SK-N-SH (cell line): ENCODE results near the gene CEP55. TPM values are rescaled to one million over a fixed set of nuclear protein-coding genes. Genes with fewer than 3 reads are reported as not detected.

ENCODE experiments used
- CTCF ChIA-PET: fragments of 300-600, 350-600 bp; formaldehyde crosslinking; extraction: SDS; loops from one replicate; lab custom pipeline; 2021; lab: Yijun Ruan, JAX
- POLR2A ChIA-PET: fragments of 350-600 bp; sonication (Branson Sonifier 250); formaldehyde crosslinking; extraction: SDS; loops from one replicate; lab custom pipeline; 2020; ENCODE audit warnings: antibody characterized with exemption, inconsistent platforms; lab: Yijun Ruan, JAX
- DNase-seq: peaks from one replicate; pipeline ENCODE4 v3.0.0; 2012
- H2AFZ ChIP-seq: fragments of 200-600 bp; sonication (generic); 2 replicates; pipeline ENCODE4 v1.8.1; 2016; ENCODE audit warnings: antibody characterized with exemption, mild to moderate bottlenecking, low read depth
- H3F3A ChIP-seq: fragments of 200-600 bp; sonication (generic); replicated peaks from 2 replicates; pipeline ENCODE3; 2016; ENCODE audit warnings: antibody characterized with exemption, mild to moderate bottlenecking; ENCODE audit not compliant: insufficient read depth
- H3K27ac ChIP-seq, 2 experiments: fragments of 200-500 bp in 1 of 2; fragments of 200-600 bp in 1 of 2; sonication (Bioruptor generic) in 1 of 2; sonication (generic), shearing (Covaris generic) in 1 of 2; 2 replicates each; pipeline versions ENCODE4 v1.5.1 to v1.6.1; 2014 to 2016; ENCODE audit warnings: low read depth in 2 of 2, inconsistent platforms in 1 of 2, low read length in 1 of 2, mild to moderate bottlenecking in 1 of 2, mixed read lengths in 1 of 2
- H3K27me3 ChIP-seq: fragments of 200-600 bp; sonication (generic), shearing (Covaris generic); 2 replicates; pipeline ENCODE4 v1.6.1; 2016; ENCODE audit warnings: mixed run types; ENCODE audit not compliant: insufficient read depth
- H3K36me3 ChIP-seq, 2 experiments: fragments of 200-500 bp in 1 of 2; fragments of 200-600 bp in 1 of 2; sonication (Bioruptor generic) in 1 of 2; sonication (generic) in 1 of 2; replicated peaks in 1 of 2; 2 replicates each; pipeline versions ENCODE3 to v1.5.1; 2014 to 2016; ENCODE audit warnings: low read length in 1 of 2, mild to moderate bottlenecking in 1 of 2; ENCODE audit not compliant: insufficient read depth in 2 of 2, control insufficient read depth in 1 of 2
- H3K4me1 ChIP-seq, 2 experiments: fragments of 200-500 bp in 1 of 2; fragments of 200-600 bp in 1 of 2; sonication (Bioruptor generic) in 1 of 2; sonication (generic), shearing (Covaris generic) in 1 of 2; 2 replicates each; pipeline versions ENCODE4 v1.5.1 to v1.6.1; 2014 to 2016; ENCODE audit warnings: low read depth in 1 of 2, low read length in 1 of 2, mixed run types in 1 of 2; ENCODE audit not compliant: insufficient read depth in 2 of 2, control insufficient read depth in 1 of 2
- H3K4me2 ChIP-seq: fragments of 200-600 bp; sonication (generic), shearing (Covaris generic); 2 replicates; pipeline ENCODE4 v1.6.1; 2017; ENCODE audit warnings: mixed run types
- H3K4me3 ChIP-seq, 2 experiments: fragments of 200-500 bp in 1 of 2; fragments of 200-600 bp in 1 of 2; sonication (Bioruptor generic) in 1 of 2; sonication (generic), shearing (Covaris generic) in 1 of 2; 2 replicates each; pipeline versions ENCODE4 v1.5.1 to v1.8.1; 2014 to 2016; ENCODE audit warnings: low read depth in 2 of 2, inconsistent platforms in 1 of 2, low read length in 1 of 2, mild to moderate bottlenecking in 1 of 2, mixed read lengths in 1 of 2, moderate library complexity in 1 of 2
- H3K79me2 ChIP-seq: fragments of 200-600 bp; sonication (generic); 2 replicates; pipeline ENCODE4 v1.8.1; 2017; ENCODE audit warnings: mild to moderate bottlenecking; ENCODE audit not compliant: insufficient read depth
- H3K9ac ChIP-seq: fragments of 200-600 bp; sonication (generic); 2 replicates; pipeline ENCODE4 v1.6.1; 2017; ENCODE audit warnings: mixed run types
- H3K9me2 ChIP-seq: fragments of 200-600 bp; sonication (generic); 2 replicates; pipeline ENCODE4 v1.6.1; 2017; ENCODE audit warnings: mixed run types
- H3K9me3 ChIP-seq: fragments of 200-600 bp; sonication (generic); 2 replicates; pipeline ENCODE4 v1.6.1; 2017; ENCODE audit warnings: mixed run types, mild to moderate bottlenecking, moderate library complexity
- H4K20me1 ChIP-seq: fragments of 200-600 bp; sonication (generic); 2 replicates; pipeline ENCODE4 v1.6.1; 2017; ENCODE audit warnings: mild to moderate bottlenecking, mixed run types; ENCODE audit not compliant: insufficient read depth
- CHD2 ChIP-seq: fragments of 150-350 bp; IDR thresholded peaks from 2 replicates; pipeline ENCODE4 v1.6.1; 2018; ENCODE audit warnings: low read length; ENCODE audit not compliant: partially characterized antibody
- ELF1 ChIP-seq: IDR thresholded peaks from 2 replicates; pipeline ENCODE4 v1.4.0; 2012
- EP300 ChIP-seq, 2 experiments: IDR thresholded peaks; 2 replicates each; pipeline versions ENCODE4 v1.4.0 to v1.6.1; 2012; ENCODE audit warnings: borderline replicate concordance in 1 of 2, low read depth in 1 of 2, low read length in 1 of 2
- EZH2phosphoT487 ChIP-seq: fragments of 200-600 bp; sonication (generic); IDR thresholded peaks from 2 replicates; pipeline ENCODE4 v1.6.1; 2017; ENCODE audit warnings: low read depth, mixed run types, mild to moderate bottlenecking, antibody characterized with exemption, moderate library complexity, borderline replicate concordance
- FOSL2 ChIP-seq: IDR thresholded peaks from 2 replicates; pipeline ENCODE4 v1.4.0; 2012; ENCODE audit warnings: low read depth, mild to moderate bottlenecking, moderate library complexity, borderline replicate concordance
- FOXJ3 ChIP-seq: sonication (generic); formaldehyde crosslinking; IDR thresholded peaks from 2 replicates; pipeline ENCODE4 v1.5.1; 2020; ENCODE audit warnings: mild to moderate bottlenecking, missing genetic modification reagents
- MEF2A ChIP-seq: IDR thresholded peaks from 2 replicates; pipeline ENCODE4 v1.4.0; 2012; ENCODE audit warnings: low read depth, borderline replicate concordance
- MXI1 ChIP-seq: IDR thresholded peaks from 2 replicates; pipeline ENCODE4 v1.6.1; 2012; ENCODE audit warnings: mild to moderate bottlenecking, low read depth, low read length, improper control_type of control experiment
- NFIC ChIP-seq: IDR thresholded peaks from 2 replicates; pipeline ENCODE4 v1.4.0; 2012; ENCODE audit warnings: borderline replicate concordance
- POLR2AphosphoS5 ChIP-seq: IDR thresholded peaks from 2 replicates; pipeline ENCODE4 v1.6.1; 2012; ENCODE audit warnings: low read depth, low read length
- RCOR1 ChIP-seq: fragments of 150-350 bp; IDR thresholded peaks from 2 replicates; pipeline ENCODE4 v1.6.1; 2017; ENCODE audit warnings: antibody characterized with exemption, low read length
- RXRA ChIP-seq: IDR thresholded peaks from 2 replicates; pipeline ENCODE4 v1.4.0; 2012; ENCODE audit warnings: low read depth, mild to moderate bottlenecking, borderline replicate concordance
- SIN3A ChIP-seq: IDR thresholded peaks from 2 replicates; pipeline ENCODE4 v1.6.1; 2012; ENCODE audit warnings: low read depth, mild to moderate bottlenecking, low read length, moderate library complexity, borderline replicate concordance
- TAF1 ChIP-seq: IDR thresholded peaks from 2 replicates; pipeline ENCODE4 v1.6.1; 2012; ENCODE audit warnings: low read depth, mild to moderate bottlenecking, low read length, moderate library complexity, borderline replicate concordance
- TCF12 ChIP-seq: IDR thresholded peaks from 2 replicates; pipeline ENCODE4 v1.4.0; 2012
- YY1 ChIP-seq: IDR thresholded peaks from 2 replicates; pipeline ENCODE4 v1.4.0; 2012; ENCODE audit warnings: low read depth, mild to moderate bottlenecking
- WGBS: methylation state at CpG from one replicate; pipeline ENCODE4 v1.1.6; 2017; ENCODE audit warnings: low lambda C conversion rate; 5-methylcytosine and 5-hydroxymethylcytosine counted together
- polyA plus RNA-seq, 3 experiments: library from polyadenylated mRNA; depleted of rRNA; stranded (reverse); fragments of >200 nt; gene quantifications; 2 replicates each; pipeline ENCODE4 v1.2.3, GENCODE V29; 2012
- TF ChIP-seq, protein P1 (sequence below): fragments of 200-600 bp; sonication (generic); IDR thresholded peaks from 2 replicates; pipeline ENCODE4 v1.6.1; 2017; ENCODE audit warnings: antibody characterized with exemption, mild to moderate bottlenecking, moderate library complexity
- TF ChIP-seq, protein P2 (sequence below): IDR thresholded peaks from 2 replicates; pipeline ENCODE4 v1.4.0; 2012; ENCODE audit warnings: low read depth
- TF ChIP-seq, protein P3 (sequence below): fragments of 150-350 bp; IDR thresholded peaks from 2 replicates; pipeline ENCODE4 v1.6.1; 2016; ENCODE audit warnings: mild to moderate bottlenecking, low read depth, low read length
- TF ChIP-seq, protein P4 (sequence below): IDR thresholded peaks from 2 replicates; pipeline ENCODE4 v1.6.1; 2012; ENCODE audit warnings: mild to moderate bottlenecking, low read depth, low read length, moderate library complexity

The CEP55 gene
- polyA plus RNA-seq, 1 of the 3 experiments (the other 2 are of a cell fraction): 9.8 TPM

DNA sequence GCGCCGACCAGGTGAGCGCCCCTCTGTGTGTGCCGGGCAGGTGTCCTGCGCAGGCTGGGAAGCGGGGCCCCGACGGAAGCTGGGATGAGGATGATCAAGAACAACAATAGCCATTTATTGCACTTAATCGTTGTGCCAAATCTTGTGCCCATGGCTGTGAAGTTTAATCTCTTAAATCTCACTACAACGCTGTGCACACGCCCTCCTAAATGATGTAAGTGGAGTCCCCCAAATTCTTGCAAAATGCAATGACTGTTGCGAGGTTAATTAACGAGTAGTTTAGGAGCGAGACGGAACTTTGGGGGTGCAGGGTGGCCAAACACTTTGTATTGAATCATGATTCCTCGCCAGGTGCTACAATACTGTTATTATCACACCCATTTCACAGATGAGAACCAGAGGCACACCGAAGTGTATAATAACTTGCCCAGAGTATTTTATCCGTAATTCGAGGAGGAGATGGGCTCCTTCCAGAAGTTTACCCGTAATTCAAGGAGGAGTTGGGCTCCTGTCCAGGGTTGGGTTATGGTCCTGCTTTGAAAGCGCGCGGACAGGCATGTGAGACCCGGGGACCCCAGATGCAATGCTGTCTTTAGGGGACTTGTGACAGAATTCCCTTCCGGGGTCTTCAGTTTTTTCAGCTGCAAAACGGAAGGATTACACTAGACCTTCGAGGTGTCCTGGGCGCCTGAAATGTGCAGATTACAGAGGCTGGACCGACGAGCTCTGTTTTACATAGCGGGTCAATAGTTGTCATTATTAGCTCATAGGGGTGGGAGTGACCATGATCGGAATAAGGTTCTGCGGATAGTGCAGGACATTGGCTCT is 71.1 kb downstream of the CEP55 start:
- Histone ChIP-seq H3K36me3 (no peaks in the 10 kb centered on the region), H3K27ac (no peak overlapping the region), H3K9ac (no peak overlapping the region), H3F3A (no peaks in the 10 kb centered on the region)
- 26% methylated on average over 23 of the region's 33 CpGs for WGBS
- TF ChIP-seq RCOR1 (no peak), NFIC (no peak), POLR2AphosphoS5 (no peak), EZH2phosphoT487 (no peak), ELF1 (no peak), SIN3A (no peak), YY1 (no peak), FOXJ3 (CRISPR knock-in tag) (no peak), FOSL2 (no peak), EP300 (IDR thresholded peaks at IDR 0.05; ENCODE audit: borderline replicate concordance in 1 of 2, low read depth in 1 of 2, low read length in 1 of 2) (no peak), TCF12 (no peak), MEF2A (no peak), CHD2 (no peak), TAF1 (no peak), RXRA (no peak), MXI1 (no peak)
- TF ChIP-seq, protein P1, sequence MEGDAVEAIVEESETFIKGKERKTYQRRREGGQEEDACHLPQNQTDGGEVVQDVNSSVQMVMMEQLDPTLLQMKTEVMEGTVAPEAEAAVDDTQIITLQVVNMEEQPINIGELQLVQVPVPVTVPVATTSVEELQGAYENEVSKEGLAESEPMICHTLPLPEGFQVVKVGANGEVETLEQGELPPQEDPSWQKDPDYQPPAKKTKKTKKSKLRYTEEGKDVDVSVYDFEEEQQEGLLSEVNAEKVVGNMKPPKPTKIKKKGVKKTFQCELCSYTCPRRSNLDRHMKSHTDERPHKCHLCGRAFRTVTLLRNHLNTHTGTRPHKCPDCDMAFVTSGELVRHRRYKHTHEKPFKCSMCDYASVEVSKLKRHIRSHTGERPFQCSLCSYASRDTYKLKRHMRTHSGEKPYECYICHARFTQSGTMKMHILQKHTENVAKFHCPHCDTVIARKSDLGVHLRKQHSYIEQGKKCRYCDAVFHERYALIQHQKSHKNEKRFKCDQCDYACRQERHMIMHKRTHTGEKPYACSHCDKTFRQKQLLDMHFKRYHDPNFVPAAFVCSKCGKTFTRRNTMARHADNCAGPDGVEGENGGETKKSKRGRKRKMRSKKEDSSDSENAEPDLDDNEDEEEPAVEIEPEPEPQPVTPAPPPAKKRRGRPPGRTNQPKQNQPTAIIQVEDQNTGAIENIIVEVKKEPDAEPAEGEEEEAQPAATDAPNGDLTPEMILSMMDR: no peak
- TF ChIP-seq, protein P2, sequence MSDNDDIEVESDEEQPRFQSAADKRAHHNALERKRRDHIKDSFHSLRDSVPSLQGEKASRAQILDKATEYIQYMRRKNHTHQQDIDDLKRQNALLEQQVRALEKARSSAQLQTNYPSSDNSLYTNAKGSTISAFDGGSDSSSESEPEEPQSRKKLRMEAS: no peak
- TF ChIP-seq, protein P3, sequence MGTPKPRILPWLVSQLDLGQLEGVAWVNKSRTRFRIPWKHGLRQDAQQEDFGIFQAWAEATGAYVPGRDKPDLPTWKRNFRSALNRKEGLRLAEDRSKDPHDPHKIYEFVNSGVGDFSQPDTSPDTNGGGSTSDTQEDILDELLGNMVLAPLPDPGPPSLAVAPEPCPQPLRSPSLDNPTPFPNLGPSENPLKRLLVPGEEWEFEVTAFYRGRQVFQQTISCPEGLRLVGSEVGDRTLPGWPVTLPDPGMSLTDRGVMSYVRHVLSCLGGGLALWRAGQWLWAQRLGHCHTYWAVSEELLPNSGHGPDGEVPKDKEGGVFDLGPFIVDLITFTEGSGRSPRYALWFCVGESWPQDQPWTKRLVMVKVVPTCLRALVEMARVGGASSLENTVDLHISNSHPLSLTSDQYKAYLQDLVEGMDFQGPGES: no peak
- TF ChIP-seq, protein P4, sequence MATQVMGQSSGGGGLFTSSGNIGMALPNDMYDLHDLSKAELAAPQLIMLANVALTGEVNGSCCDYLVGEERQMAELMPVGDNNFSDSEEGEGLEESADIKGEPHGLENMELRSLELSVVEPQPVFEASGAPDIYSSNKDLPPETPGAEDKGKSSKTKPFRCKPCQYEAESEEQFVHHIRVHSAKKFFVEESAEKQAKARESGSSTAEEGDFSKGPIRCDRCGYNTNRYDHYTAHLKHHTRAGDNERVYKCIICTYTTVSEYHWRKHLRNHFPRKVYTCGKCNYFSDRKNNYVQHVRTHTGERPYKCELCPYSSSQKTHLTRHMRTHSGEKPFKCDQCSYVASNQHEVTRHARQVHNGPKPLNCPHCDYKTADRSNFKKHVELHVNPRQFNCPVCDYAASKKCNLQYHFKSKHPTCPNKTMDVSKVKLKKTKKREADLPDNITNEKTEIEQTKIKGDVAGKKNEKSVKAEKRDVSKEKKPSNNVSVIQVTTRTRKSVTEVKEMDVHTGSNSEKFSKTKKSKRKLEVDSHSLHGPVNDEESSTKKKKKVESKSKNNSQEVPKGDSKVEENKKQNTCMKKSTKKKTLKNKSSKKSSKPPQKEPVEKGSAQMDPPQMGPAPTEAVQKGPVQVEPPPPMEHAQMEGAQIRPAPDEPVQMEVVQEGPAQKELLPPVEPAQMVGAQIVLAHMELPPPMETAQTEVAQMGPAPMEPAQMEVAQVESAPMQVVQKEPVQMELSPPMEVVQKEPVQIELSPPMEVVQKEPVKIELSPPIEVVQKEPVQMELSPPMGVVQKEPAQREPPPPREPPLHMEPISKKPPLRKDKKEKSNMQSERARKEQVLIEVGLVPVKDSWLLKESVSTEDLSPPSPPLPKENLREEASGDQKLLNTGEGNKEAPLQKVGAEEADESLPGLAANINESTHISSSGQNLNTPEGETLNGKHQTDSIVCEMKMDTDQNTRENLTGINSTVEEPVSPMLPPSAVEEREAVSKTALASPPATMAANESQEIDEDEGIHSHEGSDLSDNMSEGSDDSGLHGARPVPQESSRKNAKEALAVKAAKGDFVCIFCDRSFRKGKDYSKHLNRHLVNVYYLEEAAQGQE: no peak
- TF ChIP-seq, all 33 proteins: peak for 0
- ChIA-PET POLR2A (no interaction called here), CTCF (interaction anchor here (1.1 to 4.8 kb wide), 4 partner anchors 9 to 113 kb away, joined by 3 to 33 read pairs (median 5); no protein-coding TSS in a partner anchor)
- Histone ChIP-seq H2AFZ (no peak overlapping the region), H3K9me2 (no peaks in the 10 kb centered on the region), H3K79me2 (no peaks in the 10 kb centered on the region), H3K4me1 (no peaks in the 10 kb centered on the region; a peak in 1 of 4 replicates), H3K4me3 (no peak overlapping the region), H4K20me1 (no peaks in the 10 kb centered on the region), H3K9me3 (no peaks in the 10 kb centered on the region), H3K4me2 (no peak overlapping the region), H3K27me3 (peaks cover 46% of the 10 kb centered on the region; the same call in 1 of the 2 replicates)
- DNase-seq: no peak
